ENCODE measurements around the gene CDC42BPB.
"Not testable (repeated sequence)": the region's sequence is repeated elsewhere in the genome, so short reads cannot be mapped to it uniquely, and the experiment has no call there.

The CDC42BPB gene

GRCh38 chr14:103073367-103073875 lies 16.1 kb upstream of the CDC42BPB start:
- DNase-seq, result no peak

GRCh38 chr14:103072595-103073366 lies 15.4 kb upstream of the CDC42BPB start:
- DNase-seq, result no peak

DNA sequence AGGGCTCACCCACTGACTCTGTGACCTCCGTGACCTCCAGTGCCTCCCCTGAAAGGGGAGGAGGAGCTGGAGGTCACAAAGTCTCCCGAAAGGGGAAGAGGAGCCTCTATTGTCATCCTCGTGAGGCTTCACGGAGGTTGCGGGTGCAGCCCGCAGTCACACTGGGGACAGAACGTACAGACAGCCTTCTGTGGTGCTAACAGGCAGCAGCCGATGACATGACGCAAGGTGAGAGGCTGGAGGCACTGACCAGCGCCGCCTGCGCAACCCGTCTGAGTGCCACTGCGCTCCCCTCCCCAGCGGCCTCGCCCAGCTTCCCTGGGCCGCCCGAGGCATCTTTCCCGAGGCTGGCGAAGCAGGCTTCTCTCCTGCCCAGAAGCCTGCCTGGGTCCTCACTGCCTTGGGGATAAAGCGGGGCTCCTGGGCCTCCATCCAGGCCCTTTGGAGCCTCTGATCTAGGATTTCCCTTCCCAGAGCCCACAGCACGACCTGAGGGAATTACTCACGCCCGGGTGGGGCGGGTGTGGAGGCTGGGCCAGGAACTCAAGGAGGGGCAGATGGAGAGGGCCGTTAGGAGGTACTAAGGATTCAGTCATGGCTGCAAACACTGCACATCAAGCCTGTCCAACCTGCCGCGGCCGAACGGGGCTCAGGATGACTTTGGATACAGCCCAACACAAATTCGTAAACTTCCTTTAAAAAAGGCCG lies 14.3 kb upstream of the CDC42BPB start:
- DNase-seq, result no peak

GRCh38 chr14:103070971-103071542 lies 13.7 kb upstream of the CDC42BPB start:
- no peak for DNase-seq

- no peak for DNase-seq
Observed at GRCh38 chr14:103070263-103070885, 13.0 kb upstream of the CDC42BPB start.

DNA sequence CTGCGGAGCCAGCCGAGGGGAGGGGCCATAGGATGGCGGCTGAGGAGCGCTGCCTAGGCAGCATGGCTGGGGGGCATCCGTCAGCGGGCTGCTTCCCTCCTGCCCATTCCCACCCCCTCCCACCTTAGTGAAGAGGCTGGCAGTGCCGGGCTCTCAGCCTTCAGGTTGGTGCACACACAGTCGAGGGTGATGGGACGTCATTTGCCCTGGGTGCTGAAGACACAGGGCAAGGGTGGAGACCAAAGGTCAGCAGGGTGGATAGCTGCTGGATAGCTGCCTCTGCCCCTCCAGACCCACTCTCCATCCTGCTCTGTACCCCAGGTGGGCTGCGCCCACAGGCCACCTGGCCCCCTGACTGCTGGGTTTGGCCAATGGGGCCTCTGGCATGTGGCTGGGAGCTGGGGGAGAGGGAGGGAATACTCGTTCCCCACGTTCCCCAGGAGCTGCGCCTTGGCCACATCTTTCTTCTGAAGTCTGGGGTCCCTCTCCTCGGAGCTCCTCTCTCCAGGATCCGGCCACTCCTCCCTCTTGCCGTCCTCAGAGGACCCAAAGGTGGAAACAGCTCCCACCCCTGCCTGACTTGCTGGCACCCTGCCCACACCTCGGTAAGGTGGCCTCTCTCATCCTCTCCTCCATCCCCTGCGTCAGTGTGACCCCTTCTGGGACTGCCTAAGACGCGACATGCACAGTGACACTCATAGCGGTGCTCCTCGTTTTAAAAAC lies 11.2 kb upstream of the CDC42BPB start:
- no peak for DNase-seq

DNA sequence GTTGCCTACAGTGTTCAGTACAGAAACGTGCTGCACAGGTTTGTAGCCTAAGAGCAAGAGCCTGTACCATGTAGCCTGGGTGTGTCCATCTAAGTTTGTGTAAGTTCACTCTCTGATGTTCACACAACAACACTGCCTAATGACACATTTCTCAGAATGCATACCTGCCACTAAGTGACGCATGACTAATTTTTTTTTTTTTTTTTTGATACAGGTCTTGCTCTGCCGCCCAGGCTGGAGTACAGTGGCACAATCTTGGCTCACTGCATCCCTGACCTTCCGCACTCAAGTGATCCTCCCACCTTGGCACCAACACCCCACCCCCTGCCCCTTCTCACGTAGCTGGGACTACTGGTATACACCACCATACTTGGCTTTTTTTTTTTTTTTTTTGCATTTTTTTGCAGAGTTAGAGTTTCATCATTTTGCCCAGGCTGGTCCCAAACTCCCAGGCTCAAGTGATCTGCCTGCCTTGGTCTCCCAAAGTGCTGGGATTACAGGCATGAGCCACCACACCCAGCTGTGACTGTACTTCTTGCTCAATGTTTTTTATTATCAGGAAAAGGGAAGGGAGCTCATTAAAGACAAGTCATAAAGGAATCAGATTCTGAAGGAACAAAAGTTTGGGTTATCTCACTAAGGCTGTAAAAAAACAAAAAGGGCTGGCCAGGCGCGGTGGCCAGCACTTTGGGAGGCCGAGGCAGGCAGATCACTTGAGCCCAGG lies 10.0 kb upstream of the CDC42BPB start:
- DNase-seq, result no peak

GRCh38 chr14:103066399-103066798 lies 9.1 kb upstream of the CDC42BPB start:
- no peak for DNase-seq

GRCh38 chr14:103065861-103066260 lies 8.5 kb upstream of the CDC42BPB start:
- no peak for DNase-seq

DNA sequence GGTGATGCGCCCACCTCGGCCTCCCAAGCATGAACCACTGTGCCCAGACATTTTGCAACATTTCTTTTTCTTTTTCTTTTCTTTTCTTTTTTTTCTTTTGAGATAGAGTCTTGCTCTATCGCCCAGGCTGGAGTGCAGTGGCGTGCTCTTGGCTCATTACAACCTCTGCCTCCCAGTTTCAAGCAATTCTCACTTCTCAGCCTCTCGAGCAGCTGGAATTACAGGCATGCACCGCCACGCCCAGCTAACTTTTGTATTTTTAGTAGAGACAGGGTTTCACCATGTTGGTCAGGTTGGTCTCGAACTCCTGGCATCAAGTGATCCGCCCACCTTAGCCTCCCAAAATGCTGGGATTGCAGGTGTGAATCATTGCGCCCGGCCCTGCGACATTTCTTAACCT lies 7.6 kb upstream of the CDC42BPB start:
- no peak for DNase-seq

DNA sequence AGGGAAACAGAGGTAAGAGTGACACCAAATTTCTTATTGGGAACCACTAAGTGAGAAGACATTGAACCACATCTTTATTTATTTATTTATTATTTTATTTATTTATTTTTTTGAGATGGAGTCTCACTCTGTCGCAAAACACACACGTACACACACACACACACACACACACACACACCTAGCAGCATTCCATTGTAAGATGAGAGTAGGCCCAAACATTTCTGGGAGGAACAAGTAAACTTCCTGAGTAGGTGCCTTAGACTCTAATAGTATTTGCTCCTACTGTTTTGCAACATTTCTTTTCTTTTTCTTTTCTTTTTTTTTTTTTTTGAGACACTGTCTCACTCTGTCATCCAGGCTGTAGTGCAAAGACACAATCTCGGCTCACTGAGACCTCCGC lies 7.1 kb upstream of the CDC42BPB start:
- DNase-seq, result no peak

DNA sequence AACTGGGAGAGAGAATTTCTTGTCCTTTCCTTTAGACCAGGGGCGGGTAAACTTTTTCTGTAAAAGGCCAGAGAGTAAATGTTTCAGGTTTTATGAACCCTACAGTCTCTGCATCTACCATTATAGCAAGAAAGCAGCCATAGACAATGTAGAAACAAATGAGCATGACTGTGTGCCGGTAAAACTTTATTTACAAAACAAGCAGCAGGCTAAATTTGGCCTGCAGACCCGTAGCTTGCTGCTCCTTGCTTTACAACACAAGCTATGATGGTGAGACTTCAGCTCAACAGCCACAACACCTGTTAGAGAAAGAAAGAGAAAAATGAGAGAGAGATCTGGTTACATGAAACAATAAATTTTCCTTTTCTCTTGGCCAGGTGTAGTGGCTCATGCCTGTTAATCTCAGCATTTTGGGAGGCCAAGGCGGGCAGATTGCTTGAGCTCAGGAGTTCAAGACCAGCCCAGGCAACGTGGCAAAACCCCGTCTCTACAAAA lies 4.2 kb upstream of the CDC42BPB start:
- no peak for DNase-seq

DNA sequence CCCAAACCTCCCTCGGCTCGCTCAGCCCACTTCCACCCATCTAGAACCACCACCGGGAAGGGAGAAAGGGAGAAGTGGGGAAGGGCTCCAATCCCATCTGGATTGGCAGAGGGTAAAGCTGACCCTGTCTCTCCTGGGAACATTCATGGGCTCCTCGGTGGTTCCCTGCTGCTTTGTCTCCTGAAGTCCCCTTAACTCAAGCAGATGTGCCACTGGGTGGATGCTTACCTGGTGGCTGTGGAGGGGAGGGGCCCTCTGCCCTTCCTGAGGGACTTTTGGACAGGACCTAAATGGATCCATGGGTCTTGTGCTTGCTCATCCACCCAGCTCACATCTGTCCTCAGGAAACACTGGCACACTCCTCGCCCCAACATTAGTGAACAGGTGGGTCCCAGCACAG lies 2.2 kb upstream of the CDC42BPB start:
- no peak for DNase-seq

DNA sequence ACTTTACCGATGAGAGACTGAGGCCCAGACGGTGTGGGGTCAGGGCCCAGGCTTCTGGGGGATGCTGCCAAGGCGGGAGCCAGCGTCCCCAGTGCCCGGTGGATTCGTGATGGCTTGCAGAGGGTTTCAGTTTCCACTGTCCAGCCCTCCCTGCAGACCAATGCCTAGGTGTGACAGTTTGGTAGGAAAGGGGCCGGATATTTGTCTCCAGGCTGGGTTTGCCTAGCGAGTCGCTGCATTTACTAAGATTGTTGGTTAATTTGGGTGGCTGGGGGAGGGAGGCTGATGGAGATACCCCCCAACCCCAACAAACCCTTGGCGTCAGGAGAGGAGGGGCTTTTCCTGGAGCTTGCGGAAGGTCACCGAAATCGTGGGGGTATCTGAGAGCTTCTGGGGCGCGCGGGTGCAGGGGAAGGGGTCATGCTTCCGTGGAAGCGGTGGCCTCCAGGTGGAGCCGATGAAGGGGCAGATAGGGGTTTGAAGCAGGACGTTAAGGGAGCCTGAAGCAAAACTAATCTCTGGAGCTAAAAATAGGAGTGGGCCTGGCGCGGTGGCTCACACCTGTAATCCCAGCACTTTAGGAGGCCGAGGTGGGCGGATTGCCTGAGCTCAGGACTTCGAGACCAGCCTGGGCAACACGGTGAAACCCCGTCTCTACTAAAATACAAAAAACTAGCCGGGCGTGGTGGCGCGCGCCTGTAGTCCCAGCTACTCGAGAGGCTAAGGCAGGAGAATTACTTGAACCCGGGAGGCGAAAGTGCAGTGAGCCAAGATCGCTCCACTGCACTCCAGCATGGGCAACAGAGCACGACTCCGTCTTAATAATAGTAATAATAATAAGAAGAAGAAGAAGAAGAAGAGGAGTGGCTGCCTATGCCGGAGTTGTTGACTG lies 1.1 kb upstream of the CDC42BPB start:
- no peak for DNase-seq

GRCh38 chr14:103057028-103057371 lies 349 bp downstream of the CDC42BPB start:
- DNase-seq, result no peak

DNA sequence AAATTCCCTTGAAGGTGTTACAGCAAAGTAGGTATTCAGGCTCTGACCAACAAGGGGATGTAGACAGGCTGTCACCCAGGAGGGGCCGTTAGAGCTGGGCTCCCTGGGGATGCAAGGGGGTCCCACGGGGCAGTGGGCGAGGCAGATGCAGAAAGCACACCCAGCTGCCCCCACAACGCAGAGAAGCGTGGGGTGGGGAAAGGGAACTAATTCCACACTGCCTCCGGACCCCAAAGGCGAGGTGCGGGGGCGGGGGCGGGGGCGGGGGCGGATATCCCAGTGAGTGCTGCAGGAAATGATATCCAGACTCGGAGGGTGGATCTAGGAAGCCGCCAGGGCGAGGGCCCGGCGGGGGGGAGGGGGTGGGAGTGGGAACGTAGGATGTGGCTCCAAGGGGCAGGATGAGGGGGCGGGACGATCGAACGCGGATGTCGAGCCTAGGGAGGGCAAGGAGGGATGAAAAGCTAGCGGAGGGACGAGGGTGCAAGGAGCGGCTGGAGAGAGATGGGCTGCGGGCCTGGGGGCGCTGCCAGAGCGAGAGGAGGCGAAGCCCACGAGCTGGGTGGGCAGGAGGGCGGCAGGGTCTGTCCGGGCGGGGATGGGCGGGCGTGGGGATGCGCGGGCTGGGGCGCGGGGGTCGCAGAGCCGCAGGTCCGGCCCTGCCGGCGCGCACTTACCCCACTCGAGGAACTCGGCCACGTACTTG lies 874 bp downstream of the CDC42BPB start:
- no peak for DNase-seq

DNA sequence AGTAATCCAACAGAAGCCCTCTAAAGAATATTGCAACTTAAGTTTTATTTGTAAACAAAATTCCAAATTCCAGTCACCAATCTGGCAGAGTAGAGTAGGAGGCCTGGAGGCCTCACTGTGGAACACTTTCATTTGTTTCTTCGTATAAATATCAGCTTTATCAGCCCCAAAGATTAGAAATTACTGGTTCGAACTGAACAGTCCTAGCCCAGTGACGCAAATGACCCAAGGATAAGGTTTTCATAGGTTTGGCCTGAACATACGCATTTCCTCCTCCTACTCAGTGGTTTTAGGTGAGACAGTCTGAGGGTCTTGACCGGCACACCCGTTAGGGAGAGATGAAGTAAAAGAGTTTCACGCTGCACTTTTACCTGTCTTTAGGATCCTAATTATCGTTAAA lies 1.7 kb downstream of the CDC42BPB start:
- no peak for DNase-seq

- DNase-seq, result no peak
Observed at GRCh38 chr14:103052407-103052806, 4.9 kb downstream of the CDC42BPB start.

DNA sequence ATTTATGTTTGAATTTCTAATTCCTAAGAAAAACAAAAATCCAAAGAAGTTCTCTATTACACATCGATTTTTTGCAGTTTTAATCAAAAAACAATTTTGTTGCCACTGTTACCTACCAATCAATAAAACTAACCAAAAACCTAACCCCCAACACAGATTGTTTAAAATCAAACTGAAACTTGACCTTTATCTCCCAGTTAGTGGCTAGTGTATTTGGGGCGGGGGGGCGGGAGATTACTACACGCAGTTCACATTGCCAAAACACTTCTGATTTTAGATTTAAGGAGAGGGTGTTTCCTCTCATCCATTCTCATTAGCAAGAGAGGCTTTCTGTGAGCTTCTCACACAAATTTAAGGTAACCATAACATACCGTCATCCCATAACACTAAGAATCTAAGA lies 6.4 kb downstream of the CDC42BPB start:
- no peak for DNase-seq

GRCh38 chr14:103047453-103047852 lies 9.9 kb downstream of the CDC42BPB start:
- not testable (repeated sequence) for DNase-seq

Data from activated CD8-positive, alpha-beta memory T cell treated with anti-CD3 and anti-CD28 coated beads, Interleukin-2, amount 50 U/mL, for 48 hours (primary cell).